Loucy (cell line): ENCODE data around the gene MTFR1L.

Source experiments
- H2AFZ ChIP-seq: fragments of 200-600 bp; sonication (generic); 2 replicates; pipeline ENCODE4 v1.6.0; 2016; ENCODE audit warnings: antibody characterized with exemption, mild to moderate bottlenecking, low read length, moderate library complexity
- H3F3A ChIP-seq: fragments of 200-600 bp; 2 replicates; pipeline ENCODE4 v1.6.0; 2016; ENCODE audit warnings: antibody characterized with exemption, low read depth, mild to moderate bottlenecking
- H3K27me3 ChIP-seq: fragments of 200-600 bp; sonication (generic); 2 replicates; pipeline ENCODE4 v1.6.1; 2014; ENCODE audit warnings: low read length, mild to moderate bottlenecking; ENCODE audit not compliant: insufficient read depth, poor library complexity, severe bottlenecking
- H3K36me3 ChIP-seq: fragments of 200-600 bp; sonication (generic); 2 replicates; pipeline ENCODE4 v1.6.1; 2016; ENCODE audit warnings: low read length; ENCODE audit not compliant: insufficient read depth
- H3K4me1 ChIP-seq: fragments of 200-600 bp; sonication (generic); 2 replicates; pipeline ENCODE4 v1.5.1; 2014; ENCODE audit warnings: low read length, mild to moderate bottlenecking; ENCODE audit not compliant: insufficient read depth, poor library complexity, severe bottlenecking
- H3K4me2 ChIP-seq: fragments of 200-600 bp; sonication (generic); 2 replicates; pipeline ENCODE4 v1.6.0; 2014; ENCODE audit warnings: antibody characterized with exemption, low read length, low read depth, mild to moderate bottlenecking; ENCODE audit not compliant: poor library complexity, severe bottlenecking
- H3K4me3 ChIP-seq: fragments of 200-600 bp; sonication (generic); 2 replicates; pipeline ENCODE4 v1.5.1; 2014; ENCODE audit warnings: low read length, mild to moderate bottlenecking, mixed read lengths; ENCODE audit not compliant: poor library complexity, severe bottlenecking
- H3K79me2 ChIP-seq: fragments of 200-600 bp; sonication (generic); 2 replicates; pipeline ENCODE4 v1.6.1; 2014; ENCODE audit warnings: low read length; ENCODE audit not compliant: insufficient read depth
- H3K9ac ChIP-seq: fragments of 200-600 bp; sonication (generic); 2 replicates; pipeline ENCODE4 v1.6.0; 2014; ENCODE audit warnings: mild to moderate bottlenecking, low read depth, low read length, moderate library complexity; ENCODE audit not compliant: poor library complexity, severe bottlenecking
- H3K9me2 ChIP-seq: fragments of 200-600 bp; sonication (generic); replicated peaks from 2 replicates; pipeline ENCODE4 v1.6.1; 2016; ENCODE audit warnings: low read depth, low read length, mixed read lengths
- H3K9me3 ChIP-seq: fragments of 200-600 bp; sonication (generic); 2 replicates; pipeline ENCODE4 v1.6.1; 2014; ENCODE audit warnings: mild to moderate bottlenecking, antibody characterized with exemption, low read length, low read depth; ENCODE audit not compliant: insufficient read depth
- H4K20me1 ChIP-seq: fragments of 200-600 bp; sonication (generic); 2 replicates; pipeline ENCODE4 v1.6.0; 2014; ENCODE audit warnings: antibody characterized with exemption, low read length, mild to moderate bottlenecking; ENCODE audit not compliant: insufficient read depth, poor library complexity, severe bottlenecking
- EZH2phosphoT487 ChIP-seq: fragments of 200-600 bp; IDR thresholded peaks from 2 replicates; pipeline ENCODE4 v1.6.1; 2018; ENCODE audit warnings: antibody characterized with exemption, mild to moderate bottlenecking, moderate library complexity, borderline replicate concordance
- TF ChIP-seq, protein P1 (sequence below): fragments of 200-600 bp; sonication (generic); conservative IDR thresholded peaks from 2 replicates; pipeline ENCODE4 v1.5.1; 2014; ENCODE audit warnings: mild to moderate bottlenecking, antibody characterized with exemption, low read length

Gene MTFR1L

DNA sequence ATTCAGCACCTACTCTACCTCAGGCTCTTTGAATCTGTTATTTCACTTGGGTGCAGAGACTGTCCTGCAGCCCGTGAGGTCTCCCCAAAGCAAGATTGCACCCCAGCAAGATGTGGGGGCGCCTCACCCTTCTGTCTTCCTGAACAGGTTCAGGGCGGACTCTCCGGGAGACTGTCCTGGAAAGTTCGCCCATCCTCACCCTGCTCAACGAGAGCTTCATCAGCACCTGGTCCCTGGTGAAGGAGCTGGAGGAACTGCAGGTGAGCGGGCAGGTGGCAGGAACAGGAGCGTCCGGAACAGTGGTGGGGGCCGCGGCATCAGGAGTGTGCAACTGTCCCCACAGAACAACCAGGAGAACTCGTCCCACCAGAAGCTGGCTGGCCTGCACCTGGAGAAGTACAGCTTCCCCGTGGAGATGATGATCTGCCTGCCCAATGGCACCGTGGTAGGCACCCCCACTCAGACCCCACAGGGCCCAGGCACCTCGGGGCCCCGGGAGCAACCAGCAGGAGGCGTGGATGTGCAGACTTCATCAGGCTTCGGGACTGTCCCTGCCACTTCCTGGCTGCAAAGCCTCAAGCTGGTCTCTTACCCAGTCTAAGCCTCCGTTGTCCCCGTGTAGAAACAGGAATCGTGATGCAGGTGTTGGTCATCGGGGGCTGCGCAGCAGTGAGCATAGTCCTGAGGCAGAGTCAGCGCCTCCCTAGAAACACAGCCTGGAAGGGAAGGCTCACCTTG, 5.9 kb upstream of the MTFR1L start:
- Histone ChIP-seq H3K4me2 (no peak overlapping the region), H3K27me3 (no peaks in the 10 kb centered on the region), H3K9me3 (no peaks in the 10 kb centered on the region), H3K79me2 (0 out of 2 replicates have a peak, but pooled peaks cover under 1% of the 10 kb centered on the region), H3K9me2 (no peaks in the 10 kb centered on the region), H4K20me1 (no peaks in the 10 kb centered on the region), H3F3A (no peaks in the 10 kb centered on the region), H3K4me1 (peaks cover 8% of the 10 kb centered on the region), H3K36me3 (no peaks in the 10 kb centered on the region), H3K4me3 (no peak overlapping the region), H3K9ac (no peak overlapping the region), H2AFZ (0 out of 2 replicates have a peak overlapping the region, but pooled peaks have one; percentile 51)
- TF ChIP-seq EZH2phosphoT487 = no peak
- TF ChIP-seq, protein P1, sequence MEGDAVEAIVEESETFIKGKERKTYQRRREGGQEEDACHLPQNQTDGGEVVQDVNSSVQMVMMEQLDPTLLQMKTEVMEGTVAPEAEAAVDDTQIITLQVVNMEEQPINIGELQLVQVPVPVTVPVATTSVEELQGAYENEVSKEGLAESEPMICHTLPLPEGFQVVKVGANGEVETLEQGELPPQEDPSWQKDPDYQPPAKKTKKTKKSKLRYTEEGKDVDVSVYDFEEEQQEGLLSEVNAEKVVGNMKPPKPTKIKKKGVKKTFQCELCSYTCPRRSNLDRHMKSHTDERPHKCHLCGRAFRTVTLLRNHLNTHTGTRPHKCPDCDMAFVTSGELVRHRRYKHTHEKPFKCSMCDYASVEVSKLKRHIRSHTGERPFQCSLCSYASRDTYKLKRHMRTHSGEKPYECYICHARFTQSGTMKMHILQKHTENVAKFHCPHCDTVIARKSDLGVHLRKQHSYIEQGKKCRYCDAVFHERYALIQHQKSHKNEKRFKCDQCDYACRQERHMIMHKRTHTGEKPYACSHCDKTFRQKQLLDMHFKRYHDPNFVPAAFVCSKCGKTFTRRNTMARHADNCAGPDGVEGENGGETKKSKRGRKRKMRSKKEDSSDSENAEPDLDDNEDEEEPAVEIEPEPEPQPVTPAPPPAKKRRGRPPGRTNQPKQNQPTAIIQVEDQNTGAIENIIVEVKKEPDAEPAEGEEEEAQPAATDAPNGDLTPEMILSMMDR = peak; percentile 40

DNA sequence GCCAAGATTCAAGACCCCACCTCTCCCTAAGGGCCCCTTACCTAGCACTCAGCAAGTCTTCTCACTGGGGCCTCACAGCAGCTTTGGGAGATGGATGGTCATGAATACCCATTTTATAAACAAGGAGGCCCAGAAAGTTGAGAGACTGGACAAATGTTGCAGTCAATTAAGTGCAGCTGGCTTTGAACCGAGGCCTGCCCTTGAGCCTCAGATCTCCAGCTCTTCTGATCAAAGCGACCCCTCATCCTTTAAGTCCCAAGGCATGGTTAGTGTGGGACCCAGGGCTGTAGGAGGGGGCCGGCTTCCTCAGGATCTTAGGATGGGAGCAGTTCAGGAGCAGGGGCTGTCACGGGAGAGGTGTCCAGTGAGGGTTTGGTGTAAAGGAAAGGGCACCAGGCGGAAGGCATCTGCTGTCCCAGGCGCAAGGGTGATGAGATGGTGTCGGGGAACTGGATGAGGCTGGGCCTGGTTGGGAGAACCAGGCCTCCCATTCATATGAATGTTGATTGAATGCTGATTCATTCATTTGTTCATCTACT, 5.1 kb upstream of the MTFR1L start:
- Histone ChIP-seq H3K4me2 (no peak overlapping the region), H3F3A (no peaks in the 10 kb centered on the region), H3K4me3 (no peak overlapping the region), H3K4me1 (peaks cover 15% of the 10 kb centered on the region), H2AFZ (0 out of 2 replicates have a peak overlapping the region, but pooled peaks have one; percentile 51), H3K9ac (no peak overlapping the region), H3K9me2 (no peaks in the 10 kb centered on the region), H3K36me3 (no peaks in the 10 kb centered on the region), H4K20me1 (no peaks in the 10 kb centered on the region), H3K27me3 (no peaks in the 10 kb centered on the region), H3K9me3 (no peaks in the 10 kb centered on the region), H3K79me2 (0 out of 2 replicates have a peak, but pooled peaks cover 5% of the 10 kb centered on the region)
- TF ChIP-seq EZH2phosphoT487 = no peak
- TF ChIP-seq, protein P1 = no peak

DNA sequence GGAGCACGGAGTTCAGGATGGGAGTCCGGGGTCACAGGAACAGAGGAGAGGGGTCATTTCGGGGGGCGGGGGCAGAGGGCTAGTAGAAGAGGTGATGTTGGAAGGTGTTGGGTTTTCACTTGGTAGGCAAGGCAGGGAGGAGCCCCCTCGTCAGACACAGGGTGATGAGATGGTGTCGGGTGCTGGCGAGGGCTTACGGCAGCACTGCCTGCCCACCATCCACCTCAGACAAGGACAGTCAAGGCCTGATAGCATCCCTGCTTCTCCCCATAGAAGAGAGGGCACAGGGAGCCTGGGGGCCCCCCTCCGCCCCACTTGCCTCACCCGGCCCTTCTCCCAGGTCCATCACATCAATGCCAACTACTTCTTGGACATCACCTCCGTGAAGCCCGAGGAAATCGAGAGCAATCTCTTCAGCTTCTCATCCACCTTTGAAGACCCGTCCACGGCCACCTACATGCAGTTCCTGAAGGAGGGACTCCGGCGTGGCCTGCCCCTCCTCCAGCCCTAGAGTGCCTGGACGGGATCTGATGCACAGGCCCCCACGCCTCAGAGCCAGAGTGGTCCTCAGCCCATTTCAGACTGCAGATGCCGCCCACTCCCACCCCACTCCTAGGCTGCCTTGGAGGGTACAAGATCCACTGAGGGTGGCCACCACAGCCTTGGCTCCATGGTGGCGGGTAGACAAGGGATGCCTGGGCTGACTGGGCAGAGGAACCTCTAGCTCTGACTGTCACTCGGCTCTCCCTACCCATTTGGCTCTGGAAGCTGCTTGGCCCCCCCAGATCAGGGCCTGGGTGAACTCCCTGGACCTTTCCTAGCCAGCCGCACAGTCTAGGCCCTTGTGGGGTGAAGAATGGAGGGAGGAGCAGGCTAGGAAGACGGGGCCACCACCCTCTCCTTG, 4.3 kb upstream of the MTFR1L start:
- Histone ChIP-seq H3K4me2 (no peak overlapping the region), H4K20me1 (peaks cover 5% of the 10 kb centered on the region), H3K27me3 (no peaks in the 10 kb centered on the region), H3K9me2 (no peaks in the 10 kb centered on the region), H3K79me2 (peaks cover 11% of the 10 kb centered on the region; the same call in 1 of the 2 replicates), H3K36me3 (no peaks in the 10 kb centered on the region), H3F3A (no peaks in the 10 kb centered on the region), H3K4me3 (no peak overlapping the region), H3K4me1 (peaks cover 15% of the 10 kb centered on the region), H3K9me3 (no peaks in the 10 kb centered on the region), H3K9ac (no peak overlapping the region), H2AFZ (no peak overlapping the region)
- no peak for TF ChIP-seq EZH2phosphoT487
- TF ChIP-seq, protein P1 = no peak
